ENCODE data around the gene PIGK.

DNA sequence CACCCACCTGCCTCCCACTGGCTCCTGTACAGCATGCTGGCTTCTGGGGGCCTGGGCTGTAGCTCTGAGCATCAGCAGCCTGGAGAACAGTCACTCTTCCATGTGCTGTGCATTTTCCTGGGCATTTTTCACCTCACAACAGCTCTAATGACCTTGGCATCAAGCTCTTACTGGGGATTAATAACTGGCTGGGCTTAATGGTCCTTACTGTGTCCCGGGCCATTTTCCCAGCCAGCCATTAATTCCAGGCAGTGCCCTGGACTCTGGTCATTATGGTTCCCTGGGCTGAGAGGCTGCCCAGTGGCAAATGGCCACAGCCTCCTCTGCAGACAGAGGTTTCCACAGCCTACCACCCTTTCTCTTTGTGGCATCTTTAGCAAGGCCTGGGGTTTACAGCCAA lies 180.1 kb downstream of the PIGK start:
- TF ChIP-seq POLR2A (IDR thresholded peaks at IDR 0.05) = no peak
- TF ChIP-seq CTCF (IDR thresholded peaks at IDR 0.05) = no peak
